IPS-18c (cell line): Measurements from ENCODE around the gene PTH1R.

Source experiments
- H3K4me3 ChIP-seq: 2 replicates; pipeline ENCODE4 v1.7.0; 2013; ENCODE audit warnings: low read depth, mild to moderate bottlenecking, low read length, moderate library complexity; ENCODE audit not compliant: insufficient read depth
- H3K9me3 ChIP-seq: one replicate; pipeline ENCODE4 v1.6.1; 2013; ENCODE audit warnings: mild to moderate bottlenecking, low read length, moderate library complexity; ENCODE audit not compliant: control insufficient read depth, insufficient read depth

The PTH1R gene

DNA sequence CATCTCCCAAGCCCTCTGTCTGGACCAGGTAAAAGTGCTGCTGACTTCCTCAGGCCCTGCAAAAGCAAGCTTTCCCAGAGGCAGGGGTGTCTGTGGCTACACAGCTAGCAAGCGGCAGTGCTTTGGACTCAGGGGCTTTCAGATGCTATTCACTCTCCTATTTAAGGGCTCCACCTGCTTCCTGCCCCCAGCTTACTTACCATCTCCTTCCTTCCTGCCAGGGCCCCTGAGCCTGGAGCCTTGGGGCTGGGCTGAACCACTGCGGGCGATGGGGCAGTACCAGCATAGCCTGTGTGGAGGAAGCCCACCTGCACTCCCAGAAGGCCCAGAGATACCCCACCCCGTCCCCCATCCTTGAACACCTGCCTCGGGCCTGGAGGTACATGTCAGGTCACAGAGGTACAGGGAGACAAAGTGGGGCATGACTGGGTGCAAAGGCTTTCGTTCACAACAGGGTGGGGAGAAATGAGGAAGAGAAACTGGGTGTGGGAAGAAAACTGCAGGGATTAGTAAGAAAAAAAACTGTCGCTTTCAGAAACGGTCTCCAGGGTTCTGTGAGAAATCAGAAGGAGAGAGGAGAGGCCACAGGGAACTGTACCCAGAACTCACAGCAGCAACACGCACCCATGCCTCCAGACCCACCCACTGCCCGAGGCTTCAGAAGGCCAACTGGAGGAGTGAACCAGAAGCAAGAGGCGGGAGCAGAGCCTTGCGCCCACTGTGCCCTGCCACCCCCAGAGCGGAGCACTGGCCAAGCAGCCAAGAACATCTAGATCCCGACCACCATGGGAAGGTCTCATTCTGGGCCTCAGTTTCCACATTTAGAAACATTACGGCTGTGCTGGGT, 49.6 kb downstream of the PTH1R start:
- no peaks in the 10 kb centered on the region for H3K9me3 ChIP-seq
- no peak overlapping the region for H3K4me3 ChIP-seq

DNA sequence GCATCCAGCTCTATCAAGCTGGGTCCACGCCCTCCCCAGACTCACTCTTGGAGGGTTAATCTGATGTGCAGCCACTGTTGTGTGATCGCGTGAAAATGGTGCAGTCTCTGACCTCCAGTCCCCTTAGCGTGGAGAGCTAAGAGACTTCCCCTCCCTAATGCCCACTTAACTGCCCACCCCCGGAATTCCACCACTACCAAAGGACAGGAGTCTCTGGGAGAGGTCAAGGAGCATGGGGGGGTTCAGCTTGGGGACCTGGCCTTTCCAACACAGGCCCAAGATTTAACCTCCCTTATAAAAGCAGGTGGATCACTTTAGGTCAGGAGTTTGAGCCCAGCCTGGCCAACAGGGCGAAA, 50.2 kb downstream of the PTH1R start:
- H3K4me3 ChIP-seq = no peak overlapping the region
- H3K9me3 ChIP-seq = no peaks in the 10 kb centered on the region

DNA sequence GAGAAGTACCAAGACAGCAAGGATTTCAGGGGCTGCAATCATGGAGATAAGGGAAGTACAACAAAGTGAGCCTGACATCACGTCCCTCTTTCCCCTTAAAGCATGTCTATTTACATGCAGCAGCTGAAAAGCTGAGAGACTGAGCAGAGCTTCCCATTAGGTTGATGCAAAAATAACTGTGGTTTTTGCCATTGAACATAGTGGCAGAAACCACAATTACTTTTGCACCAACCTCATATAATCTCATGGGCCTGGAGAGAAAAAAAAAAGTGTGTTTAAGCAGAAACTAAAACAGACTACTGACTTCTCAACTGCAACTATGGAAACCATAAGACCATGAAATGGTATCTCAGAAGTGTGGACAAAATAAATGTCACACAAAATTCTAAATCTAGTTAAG, 50.8 kb downstream of the PTH1R start:
- H3K4me3 ChIP-seq = no peak overlapping the region
- no peaks in the 10 kb centered on the region for H3K9me3 ChIP-seq

GRCh38 chr3:46929324-46929723, 51.8 kb downstream of the PTH1R start:
- H3K4me3 ChIP-seq = no peak overlapping the region
- no peaks in the 10 kb centered on the region for H3K9me3 ChIP-seq

GRCh38 chr3:46930166-46930944, 52.8 kb downstream of the PTH1R start:
- Histone ChIP-seq H3K4me3 (no peak overlapping the region), H3K9me3 (no peaks in the 10 kb centered on the region)

- Histone ChIP-seq H3K4me3 (no peak overlapping the region), H3K9me3 (no peaks in the 10 kb centered on the region)
These were observed 53.5 kb downstream of the PTH1R start for GRCh38 chr3:46930945-46931403.

- no peak overlapping the region for H3K4me3 ChIP-seq
These were observed 54.3 kb downstream of the PTH1R start for GRCh38 chr3:46931631-46932331.

GRCh38 chr3:46932455-46933225, 55.1 kb downstream of the PTH1R start:
- no peaks in the 10 kb centered on the region for H3K9me3 ChIP-seq
- no peak overlapping the region for H3K4me3 ChIP-seq

More at GRCh38 chr3:46931631-46932331, 54.3 kb downstream of the PTH1R start:
- H3K9me3 ChIP-seq = no peaks in the 10 kb centered on the region

DNA sequence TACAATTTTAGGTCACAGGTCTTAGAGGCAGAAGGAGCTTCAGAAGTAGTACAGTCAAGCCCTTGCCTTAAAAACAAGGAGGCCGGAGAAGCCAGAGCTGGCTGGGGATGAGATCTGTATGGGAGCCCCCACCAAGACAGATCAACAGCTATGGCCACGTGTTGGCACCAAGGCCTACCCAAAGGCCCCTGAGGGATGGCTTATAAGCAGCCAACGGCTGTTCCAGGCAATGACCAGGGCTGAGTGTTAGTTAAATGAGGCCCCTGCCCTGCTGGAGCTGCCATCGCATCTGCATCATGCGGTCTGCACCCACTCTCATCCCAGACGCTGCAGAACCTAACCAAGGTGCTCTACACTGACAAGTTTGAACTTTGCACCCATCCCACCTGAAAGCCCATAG, 55.7 kb downstream of the PTH1R start:
- no peaks in the 10 kb centered on the region for H3K9me3 ChIP-seq
- no peak overlapping the region for H3K4me3 ChIP-seq

DNA sequence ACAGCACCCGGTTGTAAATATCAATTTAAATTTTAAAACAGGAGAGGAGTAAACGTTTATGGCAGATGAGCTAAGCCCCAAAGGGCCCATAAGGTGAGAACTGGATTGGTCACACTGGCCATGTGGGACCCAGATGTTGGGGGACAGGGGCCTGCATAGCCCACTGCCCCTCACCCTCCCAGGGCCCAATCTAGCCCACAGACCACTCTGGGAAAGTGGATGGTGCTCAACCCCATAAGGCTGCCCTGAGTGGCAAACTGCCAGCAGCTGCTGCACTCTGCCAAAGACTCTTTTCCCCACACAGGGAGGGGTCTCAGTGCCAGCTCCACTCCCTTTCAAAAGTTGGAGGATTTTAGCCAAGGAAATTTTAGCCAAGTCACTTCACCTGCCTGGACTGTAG, 56.6 kb downstream of the PTH1R start:
- Histone ChIP-seq H3K9me3 (no peaks in the 10 kb centered on the region), H3K4me3 (no peak overlapping the region)

- no peak overlapping the region for H3K4me3 ChIP-seq
These were observed 57.1 kb downstream of the PTH1R start for GRCh38 chr3:46934498-46935167.

GRCh38 chr3:46935168-46935858, 57.8 kb downstream of the PTH1R start:
- H3K9me3 ChIP-seq = no peaks in the 10 kb centered on the region
- H3K4me3 ChIP-seq = no peak overlapping the region

More at GRCh38 chr3:46934498-46935167, 57.1 kb downstream of the PTH1R start:
- H3K9me3 ChIP-seq = no peaks in the 10 kb centered on the region

GRCh38 chr3:46935989-46936558, 58.6 kb downstream of the PTH1R start:
- Histone ChIP-seq H3K4me3 (no peak overlapping the region), H3K9me3 (no peaks in the 10 kb centered on the region)

GRCh38 chr3:46936733-46937250, 59.3 kb downstream of the PTH1R start:
- Histone ChIP-seq H3K9me3 (no peaks in the 10 kb centered on the region), H3K4me3 (no peak overlapping the region)

- no peaks in the 10 kb centered on the region for H3K9me3 ChIP-seq
- H3K4me3 ChIP-seq = no peak overlapping the region
These were observed 60.6 kb downstream of the PTH1R start for GRCh38 chr3:46938118-46938517.
